GM18511 (cell line): ENCODE data around the gene GPR78.
"Not testable (repeated sequence)": the region's sequence is repeated elsewhere in the genome, so short reads cannot be mapped to it uniquely, and the experiment has no call there.

Source experiments
- ATAC-seq: cut with Tn5 transposase; IDR thresholded peaks from one replicate; pipeline ENCODE4 v1.9.1; 2021; ENCODE audit warnings: mild to moderate bottlenecking, moderate library complexity; ENCODE audit not compliant: unreplicated experiment

The GPR78 gene

GRCh38 chr4:8560265-8561047, 19.7 kb upstream of the GPR78 start:
- ATAC-seq: no peak

- no peak for ATAC-seq
Observed at GRCh38 chr4:8564595-8564994, 15.6 kb upstream of the GPR78 start.

GRCh38 chr4:8568068-8568668, 12.0 kb upstream of the GPR78 start:
- no peak for ATAC-seq

GRCh38 chr4:8570201-8570600, 10.0 kb upstream of the GPR78 start:
- ATAC-seq: no peak

GRCh38 chr4:8571702-8572685, 8.2 kb upstream of the GPR78 start:
- no peak for ATAC-seq

- no peak for ATAC-seq
Observed at GRCh38 chr4:8573266-8573665, 6.9 kb upstream of the GPR78 start.

- no peak for ATAC-seq
Observed at GRCh38 chr4:8574796-8575370, 5.3 kb upstream of the GPR78 start.

- no peak for ATAC-seq
Observed at GRCh38 chr4:8575457-8575856, 4.7 kb upstream of the GPR78 start.

- ATAC-seq: not testable (repeated sequence)
Observed at GRCh38 chr4:8576591-8576990, 3.6 kb upstream of the GPR78 start.

GRCh38 chr4:8577046-8577445, 3.1 kb upstream of the GPR78 start:
- ATAC-seq: no peak

GRCh38 chr4:8577972-8578371, 2.2 kb upstream of the GPR78 start:
- ATAC-seq: no peak

- ATAC-seq: no peak
Observed at GRCh38 chr4:8578717-8579116, 1.5 kb upstream of the GPR78 start.

GRCh38 chr4:8579526-8580320, 469 bp upstream of the GPR78 start:
- no peak for ATAC-seq

- ATAC-seq: no peak
Observed at GRCh38 chr4:8581094-8581861, 1.1 kb downstream of the GPR78 start.

- ATAC-seq: no peak
Observed at GRCh38 chr4:8582016-8582415, 1.8 kb downstream of the GPR78 start.

- no peak for ATAC-seq
Observed at GRCh38 chr4:8582436-8582835, 2.2 kb downstream of the GPR78 start.

GRCh38 chr4:8582941-8583654, 2.9 kb downstream of the GPR78 start:
- ATAC-seq: no peak

- no peak for ATAC-seq
Observed at GRCh38 chr4:8583655-8584025, 3.4 kb downstream of the GPR78 start.

GRCh38 chr4:8585186-8585585, 5.0 kb downstream of the GPR78 start:
- no peak for ATAC-seq
